ENCODE data around the gene GTF2E1.
"Not testable (repeated sequence)": the region's sequence is repeated elsewhere in the genome, so short reads cannot be mapped to it uniquely, and the experiment has no call there.

Gene GTF2E1

DNA sequence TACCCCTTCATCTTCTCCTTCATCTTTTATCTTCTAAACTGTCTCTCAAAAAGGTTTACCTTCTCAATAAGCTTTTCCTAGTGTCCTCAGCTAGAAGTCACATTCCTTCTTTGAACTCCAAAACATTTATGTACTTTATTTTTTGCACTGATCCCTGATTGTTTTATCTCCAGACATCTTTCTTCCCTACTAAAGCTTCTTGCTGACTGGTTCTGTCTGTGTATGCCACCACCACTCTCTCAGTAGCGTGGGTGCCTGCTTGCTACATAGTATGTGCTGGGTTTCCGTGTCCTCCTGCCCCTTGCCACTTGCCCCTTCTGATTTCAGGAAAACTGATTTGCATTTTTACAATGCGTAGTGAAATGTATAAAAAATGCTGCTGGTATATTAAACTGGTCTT, 24.0 kb downstream of the GTF2E1 start:
- no peak overlapping the region for H3K27ac Mint-ChIP-seq
- peaks cover 21% of the 10 kb centered on the region for H3K36me3 Mint-ChIP-seq (ENCODE audit: low read depth)
- H3K4me3 Mint-ChIP-seq = no peak overlapping the region
- intact Hi-C loops (cut with micrococcal nuclease) = no loop called here
- no peaks in the 10 kb centered on the region for H3K27me3 Mint-ChIP-seq
- H3K4me1 Mint-ChIP-seq (ENCODE audit: low read depth) = peaks cover 31% of the 10 kb centered on the region
- no peaks in the 10 kb centered on the region for H3K9me3 Mint-ChIP-seq

DNA sequence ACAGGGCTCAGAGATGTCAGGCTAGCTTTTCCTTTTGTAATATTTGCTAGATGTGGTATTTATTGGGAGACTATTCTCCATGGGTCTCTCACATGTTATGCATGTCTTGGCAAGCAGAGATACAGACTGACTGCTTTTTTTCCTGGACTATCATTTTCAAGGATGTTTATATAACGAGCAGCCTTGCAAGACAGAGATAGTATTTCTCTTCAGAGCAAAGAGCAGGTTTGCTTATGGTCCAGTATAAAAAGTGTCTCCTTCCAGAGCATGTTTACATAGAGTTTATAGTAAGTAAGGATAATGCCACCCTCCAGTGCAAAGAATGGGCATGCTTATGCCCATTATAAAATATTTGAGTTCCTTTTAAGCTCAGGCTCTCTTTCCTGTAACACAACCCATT, 24.6 kb downstream of the GTF2E1 start:
- Mint-ChIP-seq H3K4me3 (no peak overlapping the region), H3K36me3 (ENCODE audit: low read depth) (peaks cover 22% of the 10 kb centered on the region), H3K27me3 (no peaks in the 10 kb centered on the region), H3K4me1 (ENCODE audit: low read depth) (peaks cover 28% of the 10 kb centered on the region), H3K9me3 (no peaks in the 10 kb centered on the region), H3K27ac (no peak overlapping the region)
- intact Hi-C loops (cut with micrococcal nuclease) = no loop called here

DNA sequence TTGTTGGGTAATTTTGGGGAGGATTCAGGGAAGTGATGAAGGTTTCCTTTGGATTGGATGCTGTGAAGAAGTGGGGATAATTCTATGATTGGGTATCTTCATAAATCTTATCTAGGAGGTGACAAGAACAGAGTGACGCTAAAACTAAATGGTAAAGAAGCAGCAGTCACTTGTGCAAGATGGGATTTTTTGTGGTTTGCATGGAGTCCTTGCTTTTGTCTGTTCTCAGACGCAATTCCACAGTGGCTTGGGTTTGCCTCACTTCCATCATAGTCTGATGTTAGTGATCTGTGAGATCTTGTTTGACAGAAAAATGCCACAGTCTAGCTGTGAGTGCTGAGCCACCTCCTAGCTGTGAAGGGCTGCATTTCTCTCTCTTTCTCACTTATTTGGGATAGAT, 26.9 kb downstream of the GTF2E1 start:
- Mint-ChIP-seq H3K9me3 (no peaks in the 10 kb centered on the region), H3K27ac (no peak overlapping the region), H3K4me3 (no peak overlapping the region), H3K27me3 (no peaks in the 10 kb centered on the region), H3K36me3 (ENCODE audit: low read depth) (peaks cover 24% of the 10 kb centered on the region), H3K4me1 (ENCODE audit: low read depth) (peaks cover 15% of the 10 kb centered on the region)
- intact Hi-C loops (cut with micrococcal nuclease) = no loop called here

DNA sequence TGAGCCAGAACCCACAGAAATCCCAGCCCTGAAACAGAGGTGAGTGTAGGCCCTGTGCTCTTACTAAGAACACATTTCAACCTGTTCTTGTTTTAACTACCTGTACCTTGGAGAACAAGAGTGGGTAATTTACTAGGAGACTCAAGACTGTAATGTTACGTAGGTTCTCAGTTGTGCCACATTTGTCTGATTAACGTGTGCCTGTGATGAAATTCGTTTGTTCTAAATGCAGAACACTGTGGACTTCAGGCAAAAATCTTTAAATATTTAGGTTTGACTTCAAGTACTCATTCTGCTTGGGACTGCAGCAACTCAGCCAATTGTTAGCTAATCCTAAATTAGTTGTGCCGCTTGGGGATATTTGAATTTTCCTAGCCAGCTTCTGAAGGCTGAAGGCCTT, 28.3 kb downstream of the GTF2E1 start:
- Mint-ChIP-seq H3K36me3 (ENCODE audit: low read depth) (peaks cover 23% of the 10 kb centered on the region), H3K27me3 (no peaks in the 10 kb centered on the region), H3K4me3 (no peak overlapping the region), H3K4me1 (ENCODE audit: low read depth) (peaks cover 15% of the 10 kb centered on the region), H3K9me3 (no peaks in the 10 kb centered on the region), H3K27ac (no peak overlapping the region)
- intact Hi-C loops (cut with micrococcal nuclease) = no loop called here

DNA sequence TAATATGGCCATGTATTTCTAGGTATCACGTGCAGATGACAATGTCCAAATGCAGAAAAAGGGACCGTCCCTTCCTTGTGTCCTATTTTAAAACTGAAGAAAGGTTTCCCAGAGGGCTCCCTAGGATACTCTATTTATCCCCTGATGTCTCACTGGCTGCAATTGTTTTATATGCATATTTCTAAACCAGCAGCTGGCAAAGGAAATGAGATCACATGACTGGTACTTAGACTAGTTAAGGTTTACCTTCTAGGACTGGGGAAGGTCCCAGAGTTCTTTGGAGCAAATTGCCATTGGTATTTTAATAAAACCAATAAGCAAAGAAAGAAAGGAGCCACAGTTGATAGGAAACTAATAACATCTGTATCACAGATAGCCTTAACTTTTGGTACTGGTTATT, 29.5 kb downstream of the GTF2E1 start:
- Mint-ChIP-seq H3K27me3 (no peaks in the 10 kb centered on the region), H3K9me3 (no peaks in the 10 kb centered on the region), H3K4me1 (ENCODE audit: low read depth) (peaks cover 8% of the 10 kb centered on the region), H3K27ac (no peak overlapping the region), H3K4me3 (no peak overlapping the region), H3K36me3 (ENCODE audit: low read depth) (peaks cover 23% of the 10 kb centered on the region)
- intact Hi-C loops (cut with micrococcal nuclease) = no loop called here

DNA sequence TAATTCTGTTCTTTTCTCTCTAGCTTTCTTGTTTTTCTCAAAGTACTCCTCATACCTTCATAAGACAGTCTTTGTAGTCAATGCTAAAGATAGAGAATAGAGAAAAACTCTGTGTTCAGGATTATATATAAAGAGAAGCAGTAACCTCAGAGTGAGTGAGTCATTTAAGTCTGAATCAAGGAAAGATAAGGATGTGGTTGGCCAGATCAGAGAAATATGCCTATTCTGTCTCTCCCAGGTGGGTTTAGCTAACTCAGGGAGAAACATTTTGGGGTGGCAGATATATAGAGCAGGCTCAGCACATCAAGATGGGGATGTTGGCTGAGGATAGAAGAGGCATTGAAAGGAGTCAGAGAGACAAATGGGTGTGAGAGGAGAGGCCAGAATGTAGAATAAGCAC, 31.4 kb downstream of the GTF2E1 start:
- intact Hi-C loops (cut with micrococcal nuclease) = no loop called here
- Mint-ChIP-seq H3K9me3 (no peaks in the 10 kb centered on the region), H3K27me3 (no peaks in the 10 kb centered on the region), H3K4me1 (ENCODE audit: low read depth) (no peaks in the 10 kb centered on the region), H3K4me3 (no peak overlapping the region), H3K36me3 (ENCODE audit: low read depth) (peaks cover 14% of the 10 kb centered on the region), H3K27ac (no peak overlapping the region)

DNA sequence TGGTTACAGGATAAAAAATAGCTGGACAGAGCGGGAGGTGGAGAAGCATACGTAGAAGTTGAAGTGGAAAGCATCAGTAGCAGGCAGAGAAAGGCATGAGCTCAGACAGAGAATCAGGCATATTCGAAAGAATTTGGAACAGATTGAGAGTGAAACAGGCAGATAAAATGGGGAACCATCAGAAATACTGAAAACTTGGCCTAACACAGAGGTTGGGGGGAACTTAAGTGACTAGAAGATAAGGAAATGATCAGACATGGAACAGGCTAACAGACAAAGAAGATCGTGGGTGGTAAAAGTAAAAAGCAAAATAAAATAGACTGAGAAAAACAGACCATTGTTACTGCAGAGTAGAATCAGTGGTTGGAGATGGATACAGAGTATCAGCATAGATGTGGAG, 32.9 kb downstream of the GTF2E1 start:
- no peak overlapping the region for H3K4me3 Mint-ChIP-seq
- H3K27me3 Mint-ChIP-seq = no peaks in the 10 kb centered on the region
- H3K4me1 Mint-ChIP-seq (ENCODE audit: low read depth) = peaks cover 5% of the 10 kb centered on the region
- no peak overlapping the region for H3K27ac Mint-ChIP-seq
- no peaks in the 10 kb centered on the region for H3K9me3 Mint-ChIP-seq
- intact Hi-C loops (cut with micrococcal nuclease) = no loop called here
- peaks cover 25% of the 10 kb centered on the region for H3K36me3 Mint-ChIP-seq (ENCODE audit: low read depth)

DNA sequence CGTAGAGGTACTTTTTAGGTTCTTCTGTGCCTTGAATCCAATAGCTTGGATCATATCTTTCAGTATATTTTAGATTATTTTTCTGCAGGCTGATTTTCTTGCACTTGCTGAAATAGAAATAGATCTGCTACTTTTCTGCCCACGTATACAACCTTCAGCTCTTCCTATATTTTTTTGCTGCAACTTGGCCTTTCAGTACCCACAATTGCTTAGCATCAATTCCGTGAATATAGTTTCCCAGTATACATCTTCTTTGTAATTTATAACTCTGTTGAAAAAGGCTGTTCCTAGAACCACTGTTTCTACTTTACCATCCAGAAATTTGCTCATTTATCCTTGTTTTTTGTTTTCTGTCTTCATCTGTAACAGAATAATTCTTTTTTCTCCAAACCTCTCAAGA, 36.2 kb downstream of the GTF2E1 start:
- Mint-ChIP-seq H3K27me3 (no peaks in the 10 kb centered on the region), H3K4me1 (ENCODE audit: low read depth) (peaks cover 11% of the 10 kb centered on the region), H3K27ac (peak overlapping the region; percentile 47), H3K9me3 (no peaks in the 10 kb centered on the region), H3K36me3 (ENCODE audit: low read depth) (peaks cover 31% of the 10 kb centered on the region), H3K4me3 (no peak overlapping the region)
- intact Hi-C loops (cut with micrococcal nuclease) = no loop called here

DNA sequence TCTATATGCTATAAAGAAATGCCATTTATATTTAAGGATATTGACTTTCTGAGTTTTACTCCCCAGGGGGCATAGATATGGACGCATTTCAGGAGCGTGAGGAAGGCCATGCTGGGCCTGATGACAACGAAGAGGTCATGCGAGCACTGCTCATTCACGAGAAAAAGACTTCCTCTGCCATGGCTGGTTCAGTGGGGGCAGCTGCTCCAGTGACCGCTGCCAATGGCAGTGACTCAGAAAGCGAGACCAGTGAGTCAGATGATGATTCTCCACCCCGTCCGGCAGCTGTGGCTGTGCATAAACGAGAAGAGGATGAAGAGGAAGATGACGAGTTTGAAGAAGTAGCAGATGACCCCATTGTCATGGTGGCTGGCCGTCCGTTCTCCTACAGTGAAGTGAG, 38.4 kb downstream of the GTF2E1 start:
- Mint-ChIP-seq H3K36me3 (ENCODE audit: low read depth) (peaks cover 31% of the 10 kb centered on the region), H3K27ac (peak overlapping the region; percentile 83), H3K4me1 (ENCODE audit: low read depth) (peaks cover 11% of the 10 kb centered on the region), H3K9me3 (no peaks in the 10 kb centered on the region), H3K4me3 (peak overlapping the region; percentile 54), H3K27me3 (no peaks in the 10 kb centered on the region)
- intact Hi-C loops (cut with micrococcal nuclease) = loop anchor here (5.0 kb wide), 1 partner anchor 39 kb away; the partner anchor contains the start of genes GTF2E1 and RABL3

DNA sequence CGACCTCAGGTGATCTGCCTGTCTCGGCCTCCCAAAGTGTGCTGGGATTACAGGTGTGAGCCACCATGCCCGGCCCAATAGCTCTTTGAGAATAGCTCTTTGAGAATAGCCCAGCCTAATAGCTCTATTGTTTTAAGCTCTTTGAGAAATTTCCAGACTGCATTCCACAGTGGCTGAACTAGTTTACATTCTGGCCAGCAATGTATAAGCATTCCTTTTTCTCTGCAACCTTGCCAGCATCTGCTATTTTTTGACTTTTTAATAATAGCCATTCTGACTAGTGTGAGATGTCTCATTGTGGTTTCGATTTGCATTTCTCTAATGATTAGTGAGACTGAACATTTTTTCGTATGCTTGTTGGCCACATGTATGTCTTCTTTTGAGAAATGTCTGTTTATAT, 43.3 kb downstream of the GTF2E1 start:
- intact Hi-C loops (cut with micrococcal nuclease) = loop anchor here (5.0 kb wide), 1 partner anchor 34 kb away; no protein-coding TSS in a partner anchor

DNA sequence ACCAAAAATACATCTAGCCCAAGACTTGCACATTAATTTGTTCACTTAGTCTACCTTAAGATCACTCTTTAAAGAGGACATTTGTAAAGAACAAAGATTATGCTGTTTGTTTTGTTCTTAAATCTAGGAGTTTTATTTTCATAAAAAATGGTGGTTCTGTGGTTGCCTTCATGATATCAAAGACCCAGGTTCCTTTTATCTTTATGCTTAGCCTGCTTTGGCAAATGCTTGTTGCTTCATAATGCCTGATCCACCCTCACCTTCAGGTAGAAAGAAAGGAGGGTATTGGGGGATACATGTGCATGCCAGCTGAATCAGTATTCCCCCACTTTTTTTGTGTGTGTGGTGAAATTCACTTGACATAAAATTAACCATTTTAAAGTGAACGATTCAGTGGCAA, 48.5 kb downstream of the GTF2E1 start:
- Mint-ChIP-seq H3K4me3 (no peak overlapping the region), H3K4me1 (ENCODE audit: low read depth) (no peaks in the 10 kb centered on the region), H3K36me3 (ENCODE audit: low read depth) (peaks cover 6% of the 10 kb centered on the region), H3K9me3 (no peaks in the 10 kb centered on the region), H3K27me3 (no peaks in the 10 kb centered on the region), H3K27ac (no peak overlapping the region)
- intact Hi-C loops (cut with micrococcal nuclease) = no loop called here

More for the DNA sequence above, 43.3 kb downstream of the GTF2E1 start:
- H3K4me3 Mint-ChIP-seq; H3K4me1 Mint-ChIP-seq (ENCODE audit: low read depth); H3K27ac Mint-ChIP-seq; H3K27me3 Mint-ChIP-seq; H3K9me3 Mint-ChIP-seq: not testable (repeated sequence)
- H3K36me3 Mint-ChIP-seq (ENCODE audit: low read depth) = peaks cover 22% of the 10 kb centered on the region

DNA sequence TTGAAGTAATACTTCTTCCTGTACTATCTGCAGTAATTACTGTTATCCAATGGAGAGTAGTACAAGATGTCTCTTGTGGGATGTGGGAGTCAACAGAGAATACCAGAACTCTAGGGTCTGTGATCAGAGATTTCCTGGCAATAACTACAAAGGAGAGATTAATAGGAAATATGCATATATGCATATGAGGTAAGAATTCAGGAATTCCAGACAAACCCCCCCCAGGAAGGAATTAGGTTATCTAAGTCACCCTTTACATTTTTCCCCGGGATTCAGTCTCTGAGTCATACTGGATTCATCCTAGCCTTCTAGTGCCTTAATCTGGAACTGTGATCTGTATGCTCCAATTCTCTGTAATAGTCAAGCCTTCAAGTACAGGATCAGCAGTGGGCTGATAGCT, 49.4 kb downstream of the GTF2E1 start:
- intact Hi-C loops (cut with micrococcal nuclease) = no loop called here
- Mint-ChIP-seq H3K4me3 (no peak overlapping the region), H3K27me3 (no peaks in the 10 kb centered on the region), H3K27ac (no peak overlapping the region), H3K4me1 (ENCODE audit: low read depth) (no peaks in the 10 kb centered on the region), H3K36me3 (ENCODE audit: low read depth) (peaks cover 6% of the 10 kb centered on the region), H3K9me3 (no peaks in the 10 kb centered on the region)

DNA sequence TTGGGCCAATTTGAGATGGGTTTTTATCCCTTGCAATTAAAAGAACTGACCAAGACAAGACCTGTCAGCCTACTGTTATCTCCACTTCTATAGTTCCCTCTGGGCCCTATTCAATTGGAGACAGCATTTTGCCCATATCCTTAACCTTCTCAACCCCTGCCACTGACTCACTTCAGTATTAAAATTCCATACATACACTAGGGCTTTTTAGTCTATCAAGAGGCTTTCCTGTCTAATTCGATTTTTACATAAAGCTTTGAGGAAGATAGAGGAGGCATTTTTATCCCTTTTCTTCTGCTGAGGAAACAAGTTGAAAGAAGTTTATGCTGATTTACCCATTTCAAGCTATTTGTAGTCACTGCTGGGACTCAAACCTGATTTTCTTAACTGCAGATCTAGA, 51.1 kb downstream of the GTF2E1 start:
- Mint-ChIP-seq H3K4me1 (ENCODE audit: low read depth) (no peaks in the 10 kb centered on the region), H3K36me3 (ENCODE audit: low read depth) (peaks cover 6% of the 10 kb centered on the region), H3K27ac (no peak overlapping the region), H3K27me3 (no peaks in the 10 kb centered on the region), H3K4me3 (no peak overlapping the region), H3K9me3 (no peaks in the 10 kb centered on the region)
- intact Hi-C loops (cut with micrococcal nuclease) = no loop called here

DNA sequence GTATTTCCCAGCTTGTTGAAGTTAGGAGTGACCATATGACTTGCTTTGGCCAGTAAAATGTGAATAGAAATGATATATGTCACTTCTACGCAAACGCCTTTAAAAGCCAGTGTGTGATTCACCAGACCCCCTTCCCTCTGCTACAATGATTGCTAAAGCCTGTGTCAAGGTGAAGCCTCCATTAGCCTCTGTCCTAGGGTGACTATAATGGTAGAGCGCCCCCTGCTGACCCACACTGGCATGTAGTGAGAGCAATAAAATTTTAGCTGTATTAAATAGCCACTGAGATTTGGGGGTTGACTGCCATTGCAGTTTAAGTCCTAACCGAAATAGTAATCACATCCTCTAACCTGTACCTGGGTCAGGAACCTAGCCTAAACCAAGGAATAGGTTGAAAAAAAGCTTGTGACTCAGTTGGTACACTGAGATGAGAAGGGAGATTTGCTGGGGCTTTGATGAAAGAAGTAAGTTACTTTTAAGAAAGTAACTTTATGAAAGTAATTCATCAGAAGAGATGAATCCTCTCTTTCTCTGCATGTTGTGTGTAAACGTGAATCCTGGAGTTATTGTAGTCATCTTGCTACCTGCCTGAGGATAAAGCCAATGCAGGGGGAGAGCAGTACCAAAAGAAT, 52.6 kb downstream of the GTF2E1 start:
- no peaks in the 10 kb centered on the region for H3K4me1 Mint-ChIP-seq (ENCODE audit: low read depth)
- no peaks in the 10 kb centered on the region for H3K27me3 Mint-ChIP-seq
- H3K9me3 Mint-ChIP-seq = no peaks in the 10 kb centered on the region
- H3K4me3 Mint-ChIP-seq = no peak overlapping the region
- H3K36me3 Mint-ChIP-seq (ENCODE audit: low read depth) = peaks cover 4% of the 10 kb centered on the region
- no peak overlapping the region for H3K27ac Mint-ChIP-seq
- intact Hi-C loops (cut with micrococcal nuclease) = loop anchor here (1.0 to 5.0 kb wide), 2 partner anchors 234 to 553 kb away; no protein-coding TSS in a partner anchor

DNA sequence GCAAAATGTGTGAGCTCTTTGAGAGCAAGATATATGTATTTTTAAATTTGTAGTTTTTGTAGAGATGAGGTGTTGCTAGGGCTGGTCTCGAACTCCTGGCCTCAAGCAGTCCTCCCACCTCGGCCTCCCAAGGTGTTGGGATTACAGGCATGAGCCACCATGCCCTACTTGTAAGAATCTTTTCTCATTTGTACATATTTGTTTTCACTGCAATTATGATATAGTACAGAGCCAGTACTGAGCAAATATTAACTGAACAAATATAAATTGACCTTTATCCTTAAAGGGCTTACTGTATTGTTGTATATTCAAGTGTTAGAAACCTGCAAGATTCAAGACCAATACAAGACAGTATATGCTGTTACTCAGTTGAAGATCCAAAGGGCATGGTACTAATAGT, 53.4 kb downstream of the GTF2E1 start:
- no peak overlapping the region for H3K27ac Mint-ChIP-seq
- intact Hi-C loops (cut with micrococcal nuclease) = loop anchor here (1.0 to 5.0 kb wide), 2 partner anchors 235 to 554 kb away; no protein-coding TSS in a partner anchor
- no peaks in the 10 kb centered on the region for H3K9me3 Mint-ChIP-seq
- no peaks in the 10 kb centered on the region for H3K27me3 Mint-ChIP-seq
- no peaks in the 10 kb centered on the region for H3K36me3 Mint-ChIP-seq (ENCODE audit: low read depth)
- H3K4me3 Mint-ChIP-seq = no peak overlapping the region
- no peaks in the 10 kb centered on the region for H3K4me1 Mint-ChIP-seq (ENCODE audit: low read depth)

Data from dendritic cell treated with granulocyte-macrophage colony-stimulating factor and Interleukin-4, amounts not matched to agents 40 ng/mL and 50 ng/mL, for 4 days (primary cell).